Sigmoid colon (tissue), 7 donors: Measurements from ENCODE around the gene SOSTDC1. TPM values are rescaled to one million over a fixed set of nuclear protein-coding genes. Genes with fewer than 3 reads are reported as not detected.

Experiments
- DNase-seq: peaks from one replicate; pipeline ENCODE4 v3.0.0-alpha.2; 2019
- H3K27ac ChIP-seq, 4 donors: fragments of 200-600 bp; sonication (generic); one replicate each; pipeline ENCODE4 v1.5.1; 2016 to 2019; ENCODE audit warnings: mild to moderate bottlenecking in 1 of 4
- H3K27me3 ChIP-seq, 3 donors: fragments of 200-600 bp; sonication (generic); one replicate each; pipeline ENCODE4 v1.5.1; 2019; ENCODE audit warnings: mild to moderate bottlenecking in 1 of 3
- H3K36me3 ChIP-seq, 4 donors: fragments of 200-600 bp; sonication (generic); one replicate each; pipeline ENCODE4 v1.5.1; 2016 to 2019
- H3K4me1 ChIP-seq, 4 donors: fragments of 200-600 bp; sonication (generic); one replicate each; pipeline ENCODE4 v1.5.1; 2017 to 2019
- H3K4me3 ChIP-seq, 4 donors: fragments of 200-600 bp; sonication (generic); one replicate each; pipeline ENCODE4 v1.5.1; 2017 to 2019; ENCODE audit warnings: mild to moderate bottlenecking in 2 of 4, moderate library complexity in 1 of 4
- H3K9me3 ChIP-seq, 4 donors: fragments of 200-600 bp in 3 of 4; sonication (generic) in 3 of 4; one replicate each; pipeline versions ENCODE4 v1.5.1 to v1.6.1; 2013 to 2019
- CTCF ChIP-seq, 4 experiments: fragments of 450-650 bp in 3 of 4; fragments of 200-600 bp in 1 of 4; IDR thresholded peaks; one replicate each; pipeline ENCODE4 v1.5.1; 2016 to 2019; ENCODE audit warnings: antibody characterized with exemption in 4 of 4, mild to moderate bottlenecking in 3 of 4, moderate library complexity in 2 of 4
- EP300 ChIP-seq, 4 donors: sonication (generic); formaldehyde crosslinking; IDR thresholded peaks; one replicate each; pipeline ENCODE4 v1.6.1; 2017; ENCODE audit warnings: antibody characterized with exemption in 4 of 4
- POLR2A ChIP-seq, 2 donors: fragments of 450-650 bp; IDR thresholded peaks; one replicate each; pipeline ENCODE4 v1.6.1; 2016; ENCODE audit warnings: antibody characterized with exemption in 2 of 2, mild to moderate bottlenecking in 2 of 2, moderate library complexity in 2 of 2
- POLR2AphosphoS5 ChIP-seq, 4 donors: sonication (generic); formaldehyde crosslinking; IDR thresholded peaks; one replicate each; pipeline ENCODE4 v1.6.1; 2017; ENCODE audit warnings: antibody characterized with exemption in 4 of 4
- WGBS, 2 donors: extraction: QIAGEN DNeasy Blood & Tissue Kit; methylation state at CpG; one replicate each; pipeline ENCODE4 v1.1.7; 2013; 5-methylcytosine and 5-hydroxymethylcytosine counted together
- intact Hi-C: fragments of 100-400 bp; cut with DNase I; formaldehyde crosslinking; loops from one replicate; pipeline ENCODE4 v1.15.1; 2023
- polyA plus RNA-seq, 3 donors: library from polyadenylated mRNA; stranded (reverse); fragments of 200-250 nt; gene quantifications; one replicate each; pipeline ENCODE4 v1.2.3, GENCODE V29; 2013
- total RNA-seq, 4 donors: library from RNA; depleted of rRNA; stranded (reverse); fragments of >200 nt; gene quantifications; one replicate each; pipeline ENCODE4 v1.1.0, GENCODE V29; 2016
- donor health status: healthy with polysubstance abuse.
- donor health status: Bipolar disorder and iron deficiency.
- donor health status: healthy.

The SOSTDC1 gene
- total and polyA plus RNA-seq, 7 donors: 0.36 to 8.7 (median 2.5) TPM

- intact Hi-C loops: no loop called here
- no peak overlapping the region for H3K4me3 ChIP-seq
- H3K27me3 ChIP-seq: no peaks in the 10 kb centered on the region
- WGBS, 2 donors: 31 to 66% methylated on average over 4 of the region's 4 CpGs
- H3K27ac ChIP-seq: no peak overlapping the region
- no peaks in the 10 kb centered on the region for H3K36me3 ChIP-seq
- DNase-seq: no peak
- H3K9me3 ChIP-seq: no peaks in the 10 kb centered on the region
- TF ChIP-seq POLR2AphosphoS5 (IDR thresholded peaks at IDR 0.05) (no peak), POLR2A (IDR thresholded peaks at IDR 0.05) (no peak), EP300 (IDR thresholded peaks at IDR 0.05) (no peak), CTCF (IDR thresholded peaks at IDR 0.05) (no peak)
- no peaks in the 10 kb centered on the region for H3K4me1 ChIP-seq
These were observed 29.6 kb upstream of the SOSTDC1 start for GRCh38 chr7:16494955-16495719.

- no peaks in the 10 kb centered on the region for H3K27me3 ChIP-seq
- no peak for DNase-seq
- H3K9me3 ChIP-seq: no peaks in the 10 kb centered on the region
- TF ChIP-seq CTCF (IDR thresholded peaks at IDR 0.05): no peak
- no peak for TF ChIP-seq POLR2AphosphoS5 (IDR thresholded peaks at IDR 0.05)
- no peaks in the 10 kb centered on the region for H3K36me3 ChIP-seq
- no peaks in the 10 kb centered on the region for H3K4me1 ChIP-seq
- no peak overlapping the region for H3K27ac ChIP-seq
- intact Hi-C loops: no loop called here
- 81 to 88% methylated on average over 2 of the region's 2 CpGs for WGBS, 2 donors
- no peak overlapping the region for H3K4me3 ChIP-seq
These were observed 29.0 kb upstream of the SOSTDC1 start for GRCh38 chr7:16494551-16494950.

GRCh38 chr7:16493266-16493665 lies 27.7 kb upstream of the SOSTDC1 start:
- intact Hi-C loops: no loop called here
- no peak for DNase-seq
- TF ChIP-seq POLR2AphosphoS5 (IDR thresholded peaks at IDR 0.05): no peak
- H3K9me3 ChIP-seq: no peaks in the 10 kb centered on the region
- 69 to 87% methylated on average over 2 of the region's 2 CpGs for WGBS, 2 donors
- no peaks in the 10 kb centered on the region for H3K36me3 ChIP-seq
- no peak overlapping the region for H3K4me3 ChIP-seq
- no peaks in the 10 kb centered on the region for H3K4me1 ChIP-seq
- no peaks in the 10 kb centered on the region for H3K27me3 ChIP-seq
- H3K27ac ChIP-seq: no peak overlapping the region

- intact Hi-C loops: no loop called here
These were observed 27.1 kb upstream of the SOSTDC1 start for GRCh38 chr7:16492513-16493062.

More at GRCh38 chr7:16492513-16493062, 27.1 kb upstream of the SOSTDC1 start:
- Histone ChIP-seq H3K36me3 (no peaks in the 10 kb centered on the region), H3K4me1 (no peaks in the 10 kb centered on the region), H3K4me3 (no peak overlapping the region), H3K27ac (no peak overlapping the region), H3K27me3 (no peaks in the 10 kb centered on the region), H3K9me3 (no peaks in the 10 kb centered on the region)
- DNase-seq: no peak
- TF ChIP-seq EP300 (IDR thresholded peaks at IDR 0.05): no peak
- no peak for TF ChIP-seq POLR2AphosphoS5 (IDR thresholded peaks at IDR 0.05)
- no peak for TF ChIP-seq POLR2A (IDR thresholded peaks at IDR 0.05)
- no peak for TF ChIP-seq CTCF (IDR thresholded peaks at IDR 0.05)
- WGBS, 2 donors: 20 to 55% methylated on average over 3 of the region's 3 CpGs
